HG03045 (cell line): ENCODE results near the gene AHCY.
"Not testable (repeated sequence)": the region's sequence is repeated elsewhere in the genome, so short reads cannot be mapped to it uniquely, and the experiment has no call there.

Experiments
- ATAC-seq: cut with Tn5 transposase; IDR thresholded peaks from one replicate; pipeline ENCODE4 v1.9.1; 2021; ENCODE audit warnings: mild to moderate bottlenecking, moderate library complexity; ENCODE audit not compliant: unreplicated experiment

AHCY gene

GRCh38 chr20:34302723-34303533, at the start of gene AHCY:
AHCY (minus strand) TSS chr20:34303355; CDS start chr20:34303270, 85 bp downstream.
- ATAC-seq = peak; percentile 82

GRCh38 chr20:34350095-34350494, 46.9 kb upstream of the AHCY start:
- ATAC-seq = no peak

DNA sequence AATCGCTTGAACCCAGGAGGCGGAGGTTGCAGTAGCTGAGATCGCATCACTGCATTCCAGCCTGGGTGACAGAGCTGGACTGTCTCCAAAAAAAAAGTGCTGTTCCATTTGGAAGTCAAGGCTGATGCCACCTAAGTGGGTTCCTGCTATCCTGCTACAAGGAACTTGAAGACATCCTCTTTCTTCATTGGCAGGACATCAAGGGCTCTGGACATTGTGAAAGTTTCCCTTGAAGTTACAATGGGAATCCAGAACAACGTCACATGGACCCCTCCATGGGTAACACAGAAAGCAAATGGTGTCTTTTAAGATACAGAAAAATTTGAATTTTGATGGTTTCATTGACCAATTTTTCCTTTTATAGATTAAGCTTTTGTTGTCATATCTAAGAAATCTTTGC, 44.4 kb upstream of the AHCY start:
- no peak for ATAC-seq

DNA sequence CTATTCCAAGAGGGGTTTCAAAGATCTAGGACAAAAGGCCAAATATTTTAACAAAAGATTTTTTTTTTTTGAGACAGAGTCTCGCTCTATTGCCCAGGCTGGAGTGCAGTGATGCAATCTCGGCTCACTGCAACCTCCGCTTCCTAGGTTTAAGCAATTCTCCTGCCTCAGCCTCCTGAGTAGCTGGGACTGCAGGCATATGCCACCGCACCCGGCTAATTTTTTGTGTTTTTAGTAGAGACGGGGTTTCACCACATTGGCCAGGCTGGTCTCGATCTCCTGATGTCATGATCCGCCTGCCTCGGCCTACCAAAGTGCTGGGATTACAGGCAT, 43.3 kb upstream of the AHCY start:
- ATAC-seq = not testable (repeated sequence)

GRCh38 chr20:34345839-34346532, 42.8 kb upstream of the AHCY start:
- ATAC-seq = not testable (repeated sequence)

DNA sequence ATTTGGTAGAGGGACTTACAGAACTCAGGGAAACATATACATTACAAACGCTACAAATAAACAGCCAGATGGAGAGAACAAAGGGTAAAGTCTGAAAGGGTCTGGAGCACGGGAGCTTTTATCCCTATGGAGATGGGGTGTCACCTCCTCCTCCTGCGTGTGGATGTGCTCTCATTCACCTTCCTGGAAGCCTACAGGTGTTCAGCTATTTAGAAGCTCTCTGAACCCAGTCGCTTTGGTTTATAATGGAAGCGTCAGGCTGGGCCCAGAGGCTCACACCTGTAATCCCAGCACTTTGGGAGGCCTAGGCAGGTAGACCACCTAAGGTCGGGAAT, 42.2 kb upstream of the AHCY start:
- ATAC-seq = no peak

DNA sequence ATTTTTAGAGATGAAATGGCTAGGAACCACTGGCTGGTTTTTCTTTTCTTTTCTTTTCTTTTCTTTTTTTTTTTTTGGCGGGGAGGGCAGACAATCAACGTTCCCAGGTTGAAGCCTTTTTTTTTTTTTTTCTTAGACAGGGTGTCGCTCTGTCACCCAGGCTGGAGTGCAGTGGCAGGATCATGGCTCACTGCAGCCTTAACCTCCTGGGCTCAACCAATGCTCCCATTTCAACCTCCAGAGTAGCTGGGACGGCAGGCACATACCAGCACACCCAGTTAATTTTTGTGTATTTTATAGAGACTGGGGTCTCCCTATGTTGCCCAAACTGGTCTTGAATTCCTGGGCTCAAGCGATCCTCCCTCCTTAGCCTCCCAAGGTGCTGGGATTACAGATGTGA, 41.1 kb upstream of the AHCY start:
- no peak for ATAC-seq

DNA sequence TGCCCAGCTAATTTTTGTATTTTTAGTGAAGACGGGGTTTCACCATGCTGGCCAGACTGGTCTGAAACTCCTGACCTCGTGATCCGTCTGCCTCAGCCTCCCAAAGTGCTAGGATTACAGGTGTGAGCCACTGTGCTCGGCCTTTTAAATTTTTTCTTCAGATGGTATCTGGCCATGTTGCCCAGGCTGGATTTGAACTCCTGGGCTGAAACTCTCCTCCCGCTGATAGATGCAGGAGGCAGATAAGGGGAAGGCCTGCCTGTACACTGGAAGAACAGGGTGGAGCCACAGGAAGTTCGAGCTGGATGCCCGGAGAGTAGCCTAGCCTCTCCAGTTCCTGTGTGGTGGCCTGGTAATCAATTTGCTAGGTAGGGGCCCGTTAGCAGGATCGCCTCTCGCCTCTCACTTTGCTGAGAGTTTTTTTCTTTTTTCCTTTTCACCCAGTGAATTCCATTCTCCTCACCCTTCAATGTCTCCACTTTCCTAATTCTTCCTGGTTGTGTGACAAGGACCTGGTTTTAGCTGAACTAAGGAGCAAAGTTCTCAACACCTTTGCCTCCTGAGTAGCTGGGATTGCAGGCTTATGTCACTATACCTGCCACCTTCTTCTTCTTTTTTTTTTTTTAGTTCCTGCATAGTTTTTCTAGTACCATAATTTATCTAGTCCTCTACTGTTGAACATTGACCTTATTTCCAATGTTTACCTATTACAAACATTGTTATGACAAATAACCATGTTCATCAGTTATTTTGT, 40.5 kb upstream of the AHCY start:
- ATAC-seq = no peak

- not testable (repeated sequence) for ATAC-seq
These were observed 38.0 kb upstream of the AHCY start for GRCh38 chr20:34341199-34341598.

- ATAC-seq = not testable (repeated sequence)
These were observed 37.6 kb upstream of the AHCY start for GRCh38 chr20:34340726-34341125.

DNA sequence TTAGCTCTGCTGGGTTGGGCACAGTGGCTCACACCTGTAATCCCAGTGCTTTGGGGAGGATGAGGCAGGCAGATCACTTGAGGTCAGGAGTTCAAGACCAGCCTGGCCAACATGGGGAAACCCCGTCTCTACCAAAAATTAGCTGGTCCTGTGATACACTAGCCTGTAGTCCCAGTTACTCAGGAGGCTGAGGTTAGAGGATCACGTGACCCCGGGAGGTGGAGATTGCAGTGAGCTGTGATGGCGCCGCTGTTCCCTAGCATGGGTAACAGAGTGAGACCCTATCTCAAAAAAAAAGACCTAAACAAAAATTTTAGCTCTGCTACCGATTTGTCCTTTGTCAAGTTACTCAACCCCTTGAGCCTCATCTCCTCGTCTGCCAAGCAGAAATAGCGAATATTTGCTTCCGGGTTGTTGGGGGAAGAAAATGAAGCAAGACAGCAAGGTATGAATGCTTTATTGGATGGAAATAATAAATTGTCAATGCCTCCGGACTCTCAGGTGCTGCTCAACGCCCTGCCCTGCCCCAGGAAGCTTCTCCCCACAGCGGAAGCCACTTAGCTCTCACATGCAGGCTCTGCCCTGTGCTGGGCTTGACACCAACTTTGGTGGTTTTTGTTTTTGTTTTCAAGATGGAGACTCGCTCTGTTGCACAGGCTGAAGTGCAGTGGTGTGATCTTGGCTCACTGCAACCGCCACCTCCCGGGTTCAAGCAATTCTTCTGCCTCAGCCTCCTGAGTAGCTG, 35.0 kb upstream of the AHCY start:
- ATAC-seq = no peak

GRCh38 chr20:34337544-34337943, 34.4 kb upstream of the AHCY start:
- no peak for ATAC-seq

DNA sequence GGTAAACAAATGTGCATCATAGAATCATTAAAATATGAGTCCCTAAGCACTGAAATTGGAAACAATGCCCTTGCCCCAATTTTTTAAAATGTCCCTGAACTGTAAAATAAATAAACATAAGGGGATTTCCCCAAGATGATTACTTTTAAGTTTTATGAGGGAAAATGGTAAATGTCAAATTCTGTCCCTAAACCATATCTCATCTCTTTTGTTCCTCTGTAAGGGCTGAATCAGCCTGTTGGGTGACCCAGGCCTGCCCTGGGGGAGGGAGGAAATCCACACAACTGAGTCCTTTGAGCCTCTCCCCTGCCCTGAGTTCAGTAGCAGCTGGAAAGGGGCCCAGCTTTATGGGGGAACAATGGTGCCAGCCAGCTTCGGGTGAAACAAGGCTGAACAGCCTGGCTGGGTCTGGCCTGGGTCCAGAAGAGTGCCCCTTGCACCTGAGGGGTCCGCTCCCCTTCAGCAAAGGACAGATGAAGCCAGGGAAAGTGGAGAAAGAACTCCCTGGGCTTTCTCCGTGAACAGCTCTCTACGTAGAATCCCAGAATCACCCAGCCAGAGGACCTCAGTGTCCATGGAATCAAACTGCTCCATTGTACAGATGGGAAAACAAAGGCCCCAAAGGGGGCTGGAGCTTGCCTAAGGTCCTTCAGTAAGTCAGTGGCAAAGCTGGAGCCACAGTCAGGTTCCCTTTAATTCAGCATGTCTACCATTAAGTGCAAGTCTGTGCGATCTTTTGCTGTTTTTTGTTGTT, 31.7 kb upstream of the AHCY start:
- ATAC-seq = no peak

- no peak for ATAC-seq
These were observed 30.6 kb upstream of the AHCY start for GRCh38 chr20:34333786-34334185.

- ATAC-seq = no peak
These were observed 29.2 kb upstream of the AHCY start for GRCh38 chr20:34332262-34332920.

DNA sequence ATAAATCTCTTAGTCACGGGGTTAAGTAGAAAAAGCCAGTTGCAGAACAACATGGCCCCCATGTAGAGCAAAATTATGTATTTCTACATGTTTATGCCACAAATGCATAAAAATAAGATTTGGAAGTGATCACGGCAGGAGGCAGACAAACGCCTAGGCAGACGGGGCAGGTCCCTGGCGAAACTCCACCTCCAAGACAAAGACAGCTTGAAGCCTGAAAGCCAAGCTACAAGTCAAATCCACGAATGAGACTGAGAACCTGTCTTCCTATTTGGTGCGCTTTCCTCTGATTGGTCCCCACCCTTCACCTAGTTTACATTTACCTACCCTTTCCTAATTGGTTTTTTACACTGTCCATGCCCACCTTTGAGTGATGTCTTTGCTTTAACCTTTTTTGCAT, 28.7 kb upstream of the AHCY start:
- ATAC-seq = no peak

DNA sequence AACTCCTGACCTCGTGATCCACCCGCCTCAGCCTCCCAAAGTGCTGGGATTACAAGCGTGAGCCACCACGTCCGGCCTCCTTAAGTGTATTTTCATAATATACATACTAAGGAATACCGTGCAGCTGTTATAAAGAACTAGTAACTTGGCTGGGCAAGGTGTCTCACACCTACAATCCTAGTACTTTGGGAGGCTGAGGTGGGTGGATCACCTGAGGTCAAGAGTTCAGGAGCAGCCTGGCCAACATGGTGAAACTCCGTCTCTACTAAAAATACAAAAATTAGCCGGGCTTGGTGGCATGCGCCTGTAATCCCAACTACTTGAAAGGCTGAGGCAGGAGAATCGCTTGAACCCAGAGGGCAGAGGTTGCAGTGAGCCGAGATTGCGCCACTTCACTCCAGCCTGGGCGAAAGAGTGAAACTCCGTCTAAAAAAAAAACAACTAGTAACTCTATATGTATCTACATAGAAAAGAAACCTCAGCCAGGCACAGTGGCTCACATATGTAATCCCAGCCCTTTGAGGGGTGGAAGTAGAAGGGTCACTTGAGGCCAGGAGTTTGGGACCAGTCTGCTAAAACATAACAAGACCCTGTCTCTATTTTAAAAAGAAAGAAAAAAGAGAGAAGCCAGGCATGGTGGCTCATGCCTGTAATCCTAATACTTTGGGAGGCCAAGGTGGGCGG, 27.8 kb upstream of the AHCY start:
- not testable (repeated sequence) for ATAC-seq

- no peak for ATAC-seq
These were observed 25.9 kb upstream of the AHCY start for GRCh38 chr20:34328928-34329677.

- not testable (repeated sequence) for ATAC-seq
These were observed 25.1 kb upstream of the AHCY start for GRCh38 chr20:34328207-34328606.
